CD4-positive, alpha-beta T cell treated with Interleukin-21 for 1 hour (primary cell): ENCODE measurements around the gene PILRB.
"Not testable (repeated sequence)": the region's sequence is repeated elsewhere in the genome, so short reads cannot be mapped to it uniquely, and the experiment has no call there.

ENCODE experiments used
- DNase-seq: peaks from one replicate; pipeline ENCODE4 v3.0.0-alpha.2; 2020

PILRB gene

DNA sequence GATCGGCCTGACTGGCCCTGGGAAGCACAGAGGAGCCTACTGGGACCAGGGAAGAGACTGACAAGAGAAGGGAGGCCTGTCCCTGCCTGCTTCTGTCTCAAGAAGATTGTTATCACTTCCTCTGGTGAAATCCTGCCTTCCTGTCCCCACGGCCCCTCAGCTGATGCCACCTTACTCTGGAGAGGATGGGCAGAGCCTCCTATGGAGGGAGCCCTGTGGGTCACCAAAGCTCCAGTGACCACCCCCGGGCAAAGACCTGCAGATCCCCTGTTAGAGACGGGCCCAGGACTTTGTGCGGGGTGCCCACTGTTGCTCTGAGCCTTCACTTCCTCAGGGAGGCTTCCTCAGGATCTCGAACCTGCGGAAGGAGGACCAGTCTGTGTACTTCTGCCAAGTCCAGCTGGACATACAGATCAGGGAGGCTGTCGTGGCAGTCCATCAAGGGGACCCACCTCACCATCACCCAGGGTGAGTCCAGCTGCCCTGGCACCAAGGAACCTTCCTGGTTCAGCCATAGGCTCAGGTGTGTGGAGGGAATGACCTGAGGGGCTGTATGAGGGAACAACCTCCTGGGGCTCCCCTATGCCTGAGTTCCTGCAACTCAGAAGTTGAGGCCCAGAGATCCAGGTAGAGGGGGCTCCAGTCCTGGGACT is 1.4 kb upstream of the PILRB start:
- no peak for DNase-seq

DNA sequence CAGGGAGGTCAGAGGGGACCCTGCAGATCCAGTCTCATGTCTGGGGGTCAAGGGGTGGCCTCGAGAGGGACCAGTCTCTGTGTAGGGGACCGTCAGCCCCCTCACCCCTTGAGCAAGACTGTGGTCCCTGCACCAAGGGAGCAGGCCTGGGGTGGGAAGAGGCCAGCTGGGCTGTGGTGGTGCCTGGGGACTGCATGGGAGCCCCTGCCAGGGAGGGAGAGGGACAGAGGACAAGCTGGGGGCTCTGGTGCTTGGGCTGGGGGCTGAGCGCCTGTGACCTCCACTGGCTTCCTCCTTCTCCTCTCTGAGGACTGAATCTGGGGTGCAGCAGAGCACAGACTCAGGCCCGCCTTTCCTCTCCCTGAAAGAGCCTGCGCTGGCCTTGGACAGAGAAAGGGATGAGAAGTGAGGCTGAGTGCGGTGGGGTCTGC is 771 bp upstream of the PILRB start:
- DNase-seq, result no peak

DNA sequence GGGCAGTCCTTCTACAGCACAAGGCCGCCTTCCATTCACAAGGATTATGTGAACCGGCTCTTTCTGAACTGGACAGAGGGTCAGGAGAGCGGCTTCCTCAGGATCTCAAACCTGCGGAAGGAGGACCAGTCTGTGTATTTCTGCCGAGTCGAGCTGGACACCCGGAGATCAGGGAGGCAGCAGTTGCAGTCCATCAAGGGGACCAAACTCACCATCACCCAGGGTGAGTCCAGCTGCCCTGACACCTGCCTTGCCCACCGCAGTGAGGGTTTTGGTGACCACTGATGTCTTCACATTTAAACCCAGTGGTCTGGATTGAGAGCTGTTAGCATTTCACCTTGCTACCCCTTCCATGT is 918 bp downstream of the PILRB start:
- DNase-seq, result no peak

DNA sequence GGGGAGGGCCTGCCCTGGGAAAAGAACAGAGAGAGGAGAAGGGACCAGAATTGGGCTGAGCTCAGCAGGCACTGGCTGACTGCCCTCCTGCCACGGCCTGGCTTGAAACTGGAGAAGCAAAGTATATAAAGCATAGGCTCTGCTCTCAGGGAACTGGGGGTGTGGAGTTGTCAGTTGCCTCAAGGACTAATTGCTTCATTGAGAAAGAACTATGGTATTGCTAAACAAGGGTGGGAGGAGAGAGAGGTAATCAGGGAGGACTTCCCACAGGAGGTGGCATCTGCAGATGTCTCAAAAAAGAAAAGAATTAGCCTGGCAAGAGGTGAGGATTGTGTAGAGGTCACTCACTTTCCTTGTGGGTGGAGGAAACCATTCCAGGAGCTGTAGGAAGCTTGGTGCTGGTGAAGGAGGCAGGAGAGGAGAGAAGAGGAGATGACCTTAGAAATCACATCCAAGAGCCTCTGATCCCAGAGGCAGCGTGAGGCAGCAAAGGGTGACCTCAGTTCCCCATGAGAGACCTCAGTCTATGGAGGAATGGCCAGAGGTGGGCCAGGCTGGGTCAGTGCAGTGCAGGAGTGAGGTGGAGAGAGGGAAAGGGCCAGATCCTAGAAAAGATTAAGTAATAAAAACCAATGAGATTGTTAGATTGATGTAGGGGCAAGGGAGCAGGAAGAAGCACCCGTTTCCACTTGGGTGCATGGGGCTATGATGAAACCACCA is 2.4 kb downstream of the PILRB start:
- DNase-seq, result no peak

DNA sequence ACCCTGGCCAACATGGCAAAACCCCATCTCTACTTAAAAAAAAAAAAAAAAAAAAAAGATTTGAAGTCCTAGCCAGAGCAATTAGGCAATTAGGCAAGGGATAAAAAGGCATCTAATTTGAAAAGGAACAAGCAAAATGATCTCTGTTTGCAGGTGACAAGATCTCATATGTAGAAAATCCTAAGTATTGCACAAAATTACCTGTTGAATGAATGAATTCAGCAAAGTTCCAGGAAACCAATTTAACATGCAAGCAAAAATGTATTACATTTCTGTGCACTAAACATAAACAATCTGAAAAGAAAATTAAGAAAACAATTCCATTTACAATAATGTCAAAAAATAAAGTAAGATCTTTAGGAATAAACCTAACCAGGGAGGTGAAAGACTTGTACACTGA is 5.2 kb downstream of the PILRB start:
- DNase-seq, result no peak

DNA sequence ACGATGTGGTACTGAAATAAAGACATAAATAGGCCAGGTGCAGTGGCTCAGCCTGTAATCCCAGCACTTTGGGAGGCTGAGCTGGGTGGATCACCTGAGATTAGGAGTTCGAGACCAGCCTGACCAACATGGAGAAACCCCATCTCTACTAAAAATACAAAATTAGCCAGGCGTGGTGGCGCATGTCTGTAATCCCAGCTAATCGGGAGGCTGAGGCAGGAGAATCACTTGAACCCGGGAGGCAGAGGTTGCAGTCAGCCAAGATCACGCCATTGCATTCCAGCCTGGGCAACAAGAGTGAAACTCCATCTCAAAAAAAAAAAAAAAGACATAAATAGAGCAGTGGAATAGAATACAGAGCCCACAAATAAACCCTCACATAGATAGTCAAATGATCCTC is 5.9 kb downstream of the PILRB start:
- not testable (repeated sequence) for DNase-seq

DNA sequence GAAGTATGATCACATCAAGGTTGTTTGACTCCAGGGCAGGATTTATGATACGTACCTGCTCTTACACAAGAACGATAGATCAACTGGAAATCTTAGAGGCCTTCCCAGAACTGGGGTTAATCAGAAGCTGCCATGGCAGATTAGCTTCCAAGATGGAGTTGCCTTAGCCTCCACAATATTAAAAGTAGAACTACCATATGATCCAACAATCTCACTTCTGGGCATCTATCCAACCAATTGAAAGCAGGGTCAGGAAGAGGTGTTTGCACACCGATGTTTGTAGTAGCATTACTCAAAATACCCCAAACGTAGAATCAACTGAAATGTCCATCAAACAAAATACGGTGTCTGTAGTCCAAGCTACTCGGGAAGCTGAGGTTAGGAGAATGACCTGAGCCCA is 6.6 kb downstream of the PILRB start:
- DNase-seq, result no peak

DNA sequence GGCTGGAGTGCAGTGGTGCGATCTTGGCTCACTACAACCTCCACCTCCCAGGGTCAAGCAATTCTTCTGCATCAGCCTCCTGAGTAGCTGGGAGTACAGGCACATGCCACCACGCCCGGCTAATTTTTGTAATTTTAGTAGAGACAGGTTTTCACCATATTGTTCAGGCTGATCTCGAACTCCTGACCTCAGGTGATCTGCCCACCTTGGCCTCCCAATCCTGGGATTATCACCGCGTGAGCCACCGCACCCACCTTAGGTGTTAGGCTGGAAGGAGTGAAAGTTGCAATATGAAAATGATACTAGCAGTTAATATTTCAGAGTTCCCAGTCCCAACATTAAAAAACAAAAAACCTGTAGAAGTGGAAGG is 8.1 kb downstream of the PILRB start:
- DNase-seq, result not testable (repeated sequence)

DNA sequence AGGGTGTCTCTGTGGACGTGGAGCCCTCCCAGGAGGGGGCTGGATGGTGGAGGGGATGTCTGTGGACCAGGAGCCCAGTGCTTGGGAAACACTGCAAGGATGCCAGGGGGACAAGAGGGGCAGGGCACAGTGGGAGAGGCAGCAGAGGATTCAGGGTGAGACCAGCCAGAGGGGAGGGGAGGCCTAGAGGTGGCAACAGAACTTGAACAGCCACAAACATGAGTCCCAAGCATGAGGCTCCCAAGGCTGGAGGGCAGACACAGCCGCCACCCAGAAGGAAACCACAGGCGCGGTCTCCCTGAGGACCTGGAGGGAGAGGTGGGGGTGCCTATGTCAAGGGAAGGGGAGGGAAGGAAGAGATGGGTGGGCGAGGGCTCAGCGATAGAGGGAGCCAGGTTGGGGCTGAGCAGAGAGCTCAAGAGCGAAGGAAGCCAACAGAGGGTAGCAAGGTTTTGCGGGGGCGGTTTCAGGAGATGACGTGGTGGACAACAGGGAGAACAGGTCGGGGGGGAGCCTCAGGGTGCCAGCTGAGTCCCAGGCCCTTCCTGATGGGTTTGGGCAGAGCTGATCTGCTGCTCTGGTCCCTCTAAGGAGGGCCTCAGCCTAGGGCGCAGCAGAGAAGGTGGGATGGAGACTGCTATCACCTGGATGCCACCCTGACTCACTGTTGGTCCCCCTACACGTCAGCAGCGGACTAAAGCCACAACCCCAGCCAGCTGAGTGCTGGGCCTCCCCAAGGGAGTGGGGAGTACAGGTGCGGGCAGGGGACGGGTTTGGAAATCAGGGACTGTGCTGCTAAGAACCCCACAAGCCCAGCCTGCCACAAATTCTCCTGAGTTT is 8.7 kb downstream of the PILRB start:
- no peak for DNase-seq

DNA sequence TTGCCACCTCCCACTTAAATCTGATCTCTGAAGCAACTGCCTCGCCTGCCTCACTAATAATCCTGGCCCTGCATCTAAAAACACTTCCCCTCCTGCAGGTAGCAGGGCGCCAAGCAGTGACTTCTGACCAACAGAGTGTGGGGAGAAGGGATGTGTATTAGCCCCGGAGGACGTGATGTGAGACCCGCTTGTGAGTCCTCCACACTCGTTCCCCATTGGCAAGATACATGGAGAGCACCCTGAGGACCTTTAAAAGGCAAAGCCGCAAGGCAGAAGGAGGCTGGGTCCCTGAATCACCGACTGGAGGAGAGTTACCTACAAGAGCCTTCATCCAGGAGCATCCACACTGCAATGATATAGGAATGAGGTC is 9.3 kb downstream of the PILRB start:
- no peak for DNase-seq

DNA sequence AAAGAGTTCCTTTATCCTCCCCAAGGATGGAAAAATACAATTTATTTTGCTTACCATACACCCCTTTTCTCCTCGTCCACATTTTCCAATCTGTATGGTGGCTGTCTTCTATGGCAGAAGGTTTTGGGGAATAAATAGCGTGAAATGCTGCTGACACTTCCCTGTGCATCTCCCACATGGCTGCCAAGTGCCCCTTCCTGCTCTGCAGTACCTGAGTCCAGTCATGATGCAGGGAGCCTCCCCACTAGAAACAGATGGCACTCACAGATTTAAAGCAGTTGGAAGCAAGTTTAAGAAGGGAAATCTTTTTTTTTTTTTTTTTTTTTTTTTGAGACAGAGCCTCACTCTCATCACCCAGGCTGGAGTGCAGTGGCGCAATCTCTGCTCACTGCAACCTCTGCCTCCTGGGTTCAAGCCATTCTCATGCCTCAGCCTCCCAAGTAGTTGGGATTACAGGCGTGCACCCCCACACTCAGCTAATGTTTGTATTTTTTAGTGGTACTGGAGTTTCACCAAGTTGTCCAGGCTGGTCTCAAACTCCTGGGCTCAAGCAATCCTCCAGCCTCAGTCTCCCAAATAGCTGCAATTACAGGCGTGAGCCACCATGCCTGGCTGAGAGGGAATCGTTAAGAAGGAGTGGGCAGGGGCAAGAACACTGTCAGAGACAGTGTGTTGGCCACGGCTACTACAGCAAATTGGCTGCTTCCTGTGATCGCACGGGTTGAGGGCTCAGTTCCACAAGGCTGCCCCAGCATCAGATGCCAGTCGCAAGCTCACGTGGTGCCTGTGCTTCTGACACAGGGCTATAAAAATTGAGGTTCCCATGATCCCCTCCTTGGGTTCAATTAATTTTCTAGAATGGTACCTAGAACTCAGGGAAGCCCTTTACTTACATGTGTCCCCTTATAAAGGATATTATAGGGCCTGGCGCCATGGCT is 10.0 kb downstream of the PILRB start:
- no peak for DNase-seq

DNA sequence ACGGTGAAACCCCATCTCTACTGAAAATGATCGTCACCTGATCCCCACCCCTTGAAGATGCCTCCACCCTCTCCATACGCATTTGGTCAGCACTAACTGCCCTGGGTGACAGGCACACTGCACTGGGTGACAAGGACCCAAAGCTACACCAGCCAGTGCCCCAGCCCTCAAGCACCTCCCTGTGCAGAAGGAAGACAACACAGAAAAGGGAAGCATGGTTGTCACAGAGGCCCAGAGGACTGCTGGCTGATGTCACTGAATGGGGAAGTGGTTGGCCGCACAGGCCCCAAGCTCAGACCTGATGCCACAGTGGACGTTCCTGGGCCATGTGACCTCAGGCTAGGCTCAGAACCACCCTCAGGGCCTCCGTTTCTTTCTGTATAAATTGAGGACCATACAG is 11.2 kb downstream of the PILRB start:
- peak; percentile 48 for DNase-seq

DNA sequence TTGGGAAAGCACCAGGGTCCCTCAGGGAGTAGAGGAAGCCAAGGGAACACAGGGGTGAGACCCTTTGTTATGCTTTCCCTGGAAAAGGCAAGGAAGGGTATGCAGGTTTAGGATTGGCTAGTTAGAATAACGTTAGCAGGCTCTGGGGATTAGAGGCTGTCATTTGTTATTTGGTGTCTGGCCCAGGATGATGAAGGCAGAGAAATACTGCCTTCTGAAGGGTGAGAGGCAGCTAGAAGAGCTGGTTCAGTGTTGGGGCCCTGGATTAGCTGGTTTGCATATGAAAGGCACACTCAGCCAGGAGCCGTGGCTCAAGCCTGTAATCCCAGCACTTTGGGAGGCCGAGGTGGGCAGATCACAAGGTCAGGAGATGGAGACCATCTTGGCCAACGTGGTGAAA is 12.4 kb downstream of the PILRB start:
- DNase-seq, result no peak

DNA sequence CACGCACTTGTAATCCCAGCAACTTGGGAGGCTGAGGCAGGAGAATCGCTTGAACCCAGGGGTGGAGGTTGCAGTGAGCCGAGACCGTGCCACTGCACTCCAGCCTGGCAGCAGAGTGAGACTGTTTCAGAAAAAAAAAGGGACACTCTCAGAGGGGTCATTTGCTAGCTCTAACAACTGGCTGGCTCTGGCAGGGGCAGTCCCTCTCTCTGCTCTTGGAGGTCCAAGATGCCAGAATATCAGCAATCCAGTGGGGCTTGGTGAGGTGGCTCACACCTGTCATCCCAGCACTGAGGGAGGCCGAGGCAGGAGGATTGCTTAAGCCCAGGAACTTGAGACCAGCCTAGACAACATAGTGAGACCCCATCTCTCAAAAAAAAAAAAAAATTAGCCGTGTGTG is 12.8 kb downstream of the PILRB start:
- no peak for DNase-seq

DNA sequence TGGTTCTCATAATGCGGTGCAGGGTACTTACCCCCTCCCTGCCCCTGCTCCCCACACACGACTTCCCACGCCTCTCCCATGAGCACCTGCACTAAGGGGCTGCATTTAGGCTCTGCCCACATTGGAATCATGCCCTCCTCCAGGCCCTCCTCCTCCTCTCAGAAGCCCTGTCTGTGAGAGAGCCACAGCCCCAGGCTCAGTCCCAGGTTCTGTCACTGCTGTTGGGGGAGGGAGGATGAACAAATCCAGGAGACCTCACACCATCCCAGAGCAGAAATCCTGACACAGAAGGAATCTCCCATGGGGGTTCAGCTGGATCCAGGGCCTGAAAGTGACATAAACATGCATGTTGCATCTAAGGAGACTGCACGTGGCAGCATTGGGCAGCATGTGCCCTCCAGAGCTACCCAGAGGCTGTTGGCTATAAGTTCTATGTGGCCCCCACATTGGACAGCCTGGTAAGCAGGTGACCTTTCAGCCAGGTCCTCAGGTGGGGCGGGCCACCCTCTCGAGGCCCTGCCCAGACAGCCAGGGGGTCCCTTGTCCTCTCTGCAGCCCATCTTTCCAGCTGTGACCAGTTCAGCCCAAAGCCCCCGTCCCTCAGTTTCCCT is 13.7 kb downstream of the PILRB start:
- DNase-seq, result no peak

DNA sequence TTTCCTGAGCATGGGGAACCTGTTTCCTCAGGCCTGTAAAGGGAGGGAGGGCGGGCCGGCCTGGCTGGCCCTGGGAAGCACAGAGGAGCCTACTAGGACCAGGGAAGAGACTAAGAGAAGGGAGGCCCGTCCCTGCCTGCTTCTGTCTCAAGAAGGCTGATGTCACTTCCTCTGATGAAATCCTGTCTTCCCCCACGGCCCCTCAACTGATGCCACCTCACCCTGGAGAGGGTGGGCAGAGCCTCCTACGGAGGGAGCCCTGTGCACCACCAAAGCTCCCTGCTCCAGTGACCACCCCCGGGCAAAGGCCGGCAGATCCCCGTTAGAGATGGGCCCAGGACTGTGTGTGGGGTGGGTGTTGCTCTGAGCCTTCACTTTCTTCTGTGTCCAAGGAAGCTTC is 14.3 kb downstream of the PILRB start:
- DNase-seq, result peak; percentile 30

DNA sequence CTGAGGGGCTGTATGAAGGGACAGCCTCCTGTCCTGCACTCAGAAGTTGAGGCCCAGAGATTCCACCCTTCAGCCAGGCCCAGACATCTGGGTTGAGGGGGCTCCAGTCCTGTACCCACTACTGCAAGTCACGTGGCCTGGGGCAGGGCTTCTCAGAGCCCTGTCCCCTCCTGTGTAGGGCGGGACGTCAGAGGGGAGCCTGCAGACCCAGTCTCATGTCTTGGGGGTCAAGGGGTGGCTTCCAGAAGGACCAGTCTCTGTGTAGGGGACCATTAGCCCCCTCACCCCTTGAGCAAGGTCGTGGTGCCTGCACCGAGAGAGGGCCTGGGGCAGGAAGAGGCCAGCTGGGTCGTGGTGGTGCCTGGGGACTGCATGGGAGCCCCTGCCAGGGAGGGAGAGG is 14.8 kb downstream of the PILRB start:
- no peak for DNase-seq

DNA sequence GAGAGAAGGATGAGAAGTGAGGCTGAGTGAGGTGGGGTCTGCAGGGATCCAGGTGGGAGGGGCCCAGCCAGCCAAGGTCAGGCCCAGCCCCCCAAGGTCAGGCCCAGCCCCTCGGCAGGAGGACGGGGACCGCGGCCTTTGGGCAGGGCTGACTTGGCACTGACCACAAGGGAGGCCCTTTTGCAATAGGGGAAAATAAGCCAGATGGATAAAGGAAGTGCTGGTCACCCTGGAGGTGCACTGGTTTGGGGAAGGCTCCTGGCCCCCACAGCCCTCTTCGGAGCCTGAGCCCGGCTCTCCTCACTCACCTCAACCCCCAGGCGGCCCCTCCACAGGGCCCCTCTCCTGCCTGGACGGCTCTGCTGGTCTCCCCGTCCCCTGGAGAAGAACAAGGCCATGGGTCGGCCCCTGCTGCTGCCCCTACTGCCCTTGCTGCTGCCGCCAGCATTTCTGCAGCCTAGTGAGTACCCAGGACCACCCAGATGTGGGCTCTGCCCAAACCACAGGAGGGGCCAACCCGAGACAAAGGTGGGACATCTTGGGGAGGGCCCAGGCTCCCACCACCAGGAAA is 15.4 kb downstream of the PILRB start, which contains the start of gene PILRA:
Gene PILRA (plus strand): TSS at position 227 of the 571 bp plus-strand sequence. CDS start 170 bp downstream, at position 397.
- no peak for DNase-seq

DNA sequence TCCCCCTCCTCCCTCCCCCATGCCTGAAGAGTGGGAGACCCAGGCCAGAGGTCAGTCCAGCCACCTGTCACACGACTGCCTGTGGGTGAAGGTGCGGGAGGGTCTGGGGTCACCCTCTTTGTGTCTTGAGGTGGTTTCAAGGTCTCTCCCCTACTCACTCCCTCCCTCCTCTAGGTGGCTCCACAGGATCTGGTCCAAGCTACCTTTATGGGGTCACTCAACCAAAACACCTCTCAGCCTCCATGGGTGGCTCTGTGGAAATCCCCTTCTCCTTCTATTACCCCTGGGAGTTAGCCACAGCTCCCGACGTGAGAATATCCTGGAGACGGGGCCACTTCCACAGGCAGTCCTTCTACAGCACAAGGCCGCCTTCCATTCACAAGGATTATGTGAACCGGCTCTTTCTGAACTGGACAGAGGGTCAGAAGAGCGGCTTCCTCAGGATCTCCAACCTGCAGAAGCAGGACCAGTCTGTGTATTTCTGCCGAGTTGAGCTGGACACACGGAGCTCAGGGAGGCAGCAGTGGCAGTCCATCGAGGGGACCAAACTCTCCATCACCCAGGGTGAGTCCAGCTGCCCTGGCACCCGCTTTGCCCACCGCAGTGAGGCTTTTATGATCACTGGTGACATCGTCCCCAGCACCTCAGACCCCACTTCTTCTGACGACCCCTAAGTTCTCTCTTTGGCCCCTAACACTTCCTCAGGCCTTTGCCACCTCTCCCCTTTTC is 16.1 kb downstream of the PILRB start:
- DNase-seq, result not testable (repeated sequence)

DNA sequence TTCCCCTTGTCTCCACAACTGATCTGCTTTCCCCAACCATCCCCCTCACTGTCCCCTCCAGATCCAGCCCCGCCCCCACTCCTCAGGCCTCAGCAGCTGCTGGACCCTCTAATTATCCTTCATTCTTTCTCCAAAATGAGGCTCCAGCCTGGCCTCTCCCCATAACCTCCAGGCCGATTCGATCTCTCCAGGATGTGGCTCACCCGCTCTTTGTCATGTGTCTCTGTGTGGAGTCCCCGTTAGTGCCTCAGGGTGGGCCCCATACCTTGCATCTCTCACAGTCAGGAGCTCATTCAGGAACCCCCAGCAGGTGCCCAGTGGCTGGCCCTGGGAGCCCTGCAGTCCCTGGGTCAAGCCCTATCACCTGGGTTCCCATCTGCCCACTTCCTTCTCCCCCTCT is 16.7 kb downstream of the PILRB start:
- DNase-seq, result no peak

DNA sequence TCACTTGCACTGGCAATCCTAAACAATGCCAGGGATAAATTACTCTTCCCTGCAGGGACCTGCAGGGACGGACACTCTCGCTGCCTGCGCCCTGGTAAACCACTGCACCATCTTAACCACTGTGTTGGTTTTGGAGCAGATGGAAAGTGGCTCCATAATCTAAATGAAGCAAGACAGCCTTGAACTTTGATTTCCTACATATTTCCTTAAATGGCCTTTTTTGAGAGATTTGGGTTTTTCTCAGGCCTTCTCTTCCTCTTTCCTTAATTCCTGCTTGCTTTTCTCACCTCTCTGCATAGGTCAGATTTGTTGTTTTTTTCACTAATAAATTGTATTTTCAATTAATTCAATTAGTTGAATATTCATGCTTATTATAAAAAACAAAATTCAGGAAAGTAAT is 18.1 kb downstream of the PILRB start:
- DNase-seq, result no peak
